Uterus (tissue), 2 donors: Measurements from ENCODE around the gene KCNH3.

Experiments used
- CTCF ChIP-seq, 4 experiments: fragments of 200-600 bp in 2 of 4; fragments of 450-650 bp in 2 of 4; sonication (generic) in 2 of 4; IDR thresholded peaks; one replicate each; pipeline ENCODE4 v1.5.1; 2016 to 2019; ENCODE audit warnings: antibody characterized with exemption in 4 of 4, mild to moderate bottlenecking in 2 of 4, moderate library complexity in 1 of 4
- POLR2A ChIP-seq, 2 donors: fragments of 450-650 bp; IDR thresholded peaks; one replicate each; pipeline ENCODE4 v1.6.1; 2016; ENCODE audit warnings: antibody characterized with exemption in 2 of 2, mild to moderate bottlenecking in 1 of 2, moderate library complexity in 1 of 2

GRCh38 chr12:49585477-49586459 is 46.9 kb downstream of the KCNH3 start:
- TF ChIP-seq CTCF (IDR thresholded peaks at IDR 0.05) = no peak
- no peak for TF ChIP-seq POLR2A (IDR thresholded peaks at IDR 0.05)
